Esophagus muscularis mucosa (tissue), 3 donors: ENCODE data around the gene CNOT10.

Source experiments
- POLR2A ChIP-seq: fragments of 450-650 bp; IDR thresholded peaks from one replicate; pipeline ENCODE4 v1.6.1; 2017; ENCODE audit warnings: antibody characterized with exemption, moderate library complexity, mild to moderate bottlenecking, low read depth
- POLR2AphosphoS5 ChIP-seq, 2 donors: sonication (generic); formaldehyde crosslinking; IDR thresholded peaks; one replicate each; pipeline ENCODE4 v1.6.1; 2017; ENCODE audit warnings: antibody characterized with exemption in 2 of 2
- TF ChIP-seq, protein P1 (sequence below), 3 experiments: fragments of 200-600 bp in 2 of 3; fragments of 450-650 bp in 1 of 3; sonication (generic) in 2 of 3; IDR thresholded peaks; one replicate each; pipeline ENCODE4 v1.5.1; 2017 to 2019; ENCODE audit warnings: antibody characterized with exemption in 3 of 3, mild to moderate bottlenecking in 2 of 3, moderate library complexity in 1 of 3

DNA sequence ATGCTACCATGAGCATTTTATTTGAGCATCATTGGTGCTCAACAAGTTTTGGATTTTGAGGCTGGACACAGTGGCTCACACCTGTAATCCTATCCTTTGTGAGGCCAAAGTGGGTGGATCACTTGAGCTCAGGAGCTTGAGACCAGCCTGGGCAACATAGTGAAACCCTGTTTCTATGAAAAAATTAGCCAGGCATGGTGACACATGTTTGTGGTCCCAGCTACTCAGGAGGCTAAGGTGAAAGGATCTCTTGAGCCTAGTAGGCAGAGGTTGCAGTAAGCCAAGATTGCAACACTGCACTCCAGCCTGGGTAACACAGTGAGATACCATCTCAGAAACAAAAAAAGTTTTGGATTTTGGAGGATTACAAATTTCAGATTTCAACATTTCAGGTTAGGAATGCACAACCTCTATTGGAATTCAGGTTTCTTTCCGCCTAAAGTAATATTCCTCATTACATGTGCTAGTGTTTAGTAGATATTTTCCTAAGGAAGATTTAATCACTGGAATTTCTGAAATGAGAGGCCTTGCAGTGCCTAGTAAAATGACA is 27.6 kb downstream of the CNOT10 start:
- TF ChIP-seq, protein P1, sequence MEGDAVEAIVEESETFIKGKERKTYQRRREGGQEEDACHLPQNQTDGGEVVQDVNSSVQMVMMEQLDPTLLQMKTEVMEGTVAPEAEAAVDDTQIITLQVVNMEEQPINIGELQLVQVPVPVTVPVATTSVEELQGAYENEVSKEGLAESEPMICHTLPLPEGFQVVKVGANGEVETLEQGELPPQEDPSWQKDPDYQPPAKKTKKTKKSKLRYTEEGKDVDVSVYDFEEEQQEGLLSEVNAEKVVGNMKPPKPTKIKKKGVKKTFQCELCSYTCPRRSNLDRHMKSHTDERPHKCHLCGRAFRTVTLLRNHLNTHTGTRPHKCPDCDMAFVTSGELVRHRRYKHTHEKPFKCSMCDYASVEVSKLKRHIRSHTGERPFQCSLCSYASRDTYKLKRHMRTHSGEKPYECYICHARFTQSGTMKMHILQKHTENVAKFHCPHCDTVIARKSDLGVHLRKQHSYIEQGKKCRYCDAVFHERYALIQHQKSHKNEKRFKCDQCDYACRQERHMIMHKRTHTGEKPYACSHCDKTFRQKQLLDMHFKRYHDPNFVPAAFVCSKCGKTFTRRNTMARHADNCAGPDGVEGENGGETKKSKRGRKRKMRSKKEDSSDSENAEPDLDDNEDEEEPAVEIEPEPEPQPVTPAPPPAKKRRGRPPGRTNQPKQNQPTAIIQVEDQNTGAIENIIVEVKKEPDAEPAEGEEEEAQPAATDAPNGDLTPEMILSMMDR (IDR thresholded peaks at IDR 0.05), result no peak
- no peak for TF ChIP-seq POLR2AphosphoS5 (IDR thresholded peaks at IDR 0.05)
- no peak for TF ChIP-seq POLR2A
